Measurements from ENCODE around the gene TNFRSF4.

The TNFRSF4 gene

GRCh38 chr1:1169429-1170214, 44.3 kb downstream of the TNFRSF4 start:
- DNase-seq (ENCODE audit: low spot score): no peak

- no peak for DNase-seq (ENCODE audit: low spot score)
Measured at GRCh38 chr1:1168451-1169411, 45.2 kb downstream of the TNFRSF4 start.

GRCh38 chr1:1167841-1168450, 46.0 kb downstream of the TNFRSF4 start:
- no peak for DNase-seq (ENCODE audit: low spot score)

- no peak for DNase-seq (ENCODE audit: low spot score)
Measured at GRCh38 chr1:1167398-1167821, 46.5 kb downstream of the TNFRSF4 start.

- DNase-seq (ENCODE audit: low spot score): no peak
Measured at GRCh38 chr1:1166642-1167397, 47.1 kb downstream of the TNFRSF4 start.

GRCh38 chr1:1165900-1166421, 48.0 kb downstream of the TNFRSF4 start:
- no peak for DNase-seq (ENCODE audit: low spot score)

- no peak for DNase-seq (ENCODE audit: low spot score)
Measured at GRCh38 chr1:1165485-1165884, 48.5 kb downstream of the TNFRSF4 start.

- DNase-seq (ENCODE audit: low spot score): no peak
Measured at GRCh38 chr1:1164701-1165451, 49.1 kb downstream of the TNFRSF4 start.

GRCh38 chr1:1164361-1164700, 49.6 kb downstream of the TNFRSF4 start:
- DNase-seq (ENCODE audit: low spot score): no peak

GRCh38 chr1:1163538-1164070, 50.3 kb downstream of the TNFRSF4 start:
- DNase-seq (ENCODE audit: low spot score): no peak

GRCh38 chr1:1162597-1163537, 51.1 kb downstream of the TNFRSF4 start:
- no peak for DNase-seq (ENCODE audit: low spot score)

GRCh38 chr1:1161683-1162079, 52.3 kb downstream of the TNFRSF4 start:
- DNase-seq (ENCODE audit: low spot score): no peak
